CD4-positive, alpha-beta T cell treated with Interleukin-6 for 4 hours (primary cell): ENCODE data around the gene EPB41L2.
"Not testable (repeated sequence)": the region's sequence is repeated elsewhere in the genome, so short reads cannot be mapped to it uniquely, and the experiment has no call there.

Experiments
- DNase-seq: peaks from one replicate; pipeline ENCODE4 v3.0.0-alpha.2; 2020; ENCODE audit warnings: mixed read lengths

The EPB41L2 gene

DNA sequence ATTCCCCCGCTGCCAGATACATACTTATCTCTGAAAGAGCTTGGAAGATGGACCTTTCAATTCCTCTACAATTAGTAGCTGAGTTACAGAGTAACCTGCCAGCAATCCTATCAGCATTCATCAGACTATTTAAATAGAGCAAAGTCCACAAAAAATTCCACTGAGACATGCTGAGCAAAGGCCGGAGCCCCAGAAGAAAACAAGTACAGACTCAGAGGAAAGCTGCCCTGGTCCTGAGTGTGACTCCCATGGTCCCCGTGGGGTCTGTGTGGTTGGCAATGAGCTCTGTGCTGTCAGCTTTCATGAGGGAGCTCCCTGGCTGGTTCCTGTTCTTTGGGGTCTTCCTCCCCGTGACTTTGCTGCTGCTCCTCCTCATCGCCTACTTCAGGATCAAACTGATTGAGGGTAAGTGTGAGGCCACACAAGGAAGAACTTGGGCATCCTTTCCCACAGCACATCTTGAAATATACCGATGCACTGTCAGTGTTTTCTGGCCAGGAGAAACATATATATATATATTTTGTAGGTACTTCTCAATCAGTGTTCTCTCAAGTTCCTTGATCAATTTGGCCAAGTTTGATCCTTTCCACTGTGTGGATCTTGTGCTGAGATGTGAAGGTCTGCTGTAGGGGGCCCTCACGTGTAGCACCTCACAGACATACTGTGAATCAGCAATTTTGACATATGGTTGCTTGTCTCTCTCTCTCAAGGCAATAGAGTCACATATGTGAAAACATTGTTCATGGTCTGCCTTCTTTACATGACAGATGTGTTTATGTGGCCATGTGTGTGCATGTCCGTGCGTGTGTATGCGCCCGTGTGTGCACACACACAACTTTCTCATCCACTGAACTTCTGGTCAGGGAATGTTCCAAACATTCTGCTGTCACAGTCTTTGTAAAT, 235.5 kb downstream of the EPB41L2 start, which contains the start of gene SMLR1:
TSS of gene SMLR1 (plus strand) at position 160 of the 903 bp plus-strand sequence. CDS start at position 168, 8 bp downstream.
- no peak for DNase-seq

DNA sequence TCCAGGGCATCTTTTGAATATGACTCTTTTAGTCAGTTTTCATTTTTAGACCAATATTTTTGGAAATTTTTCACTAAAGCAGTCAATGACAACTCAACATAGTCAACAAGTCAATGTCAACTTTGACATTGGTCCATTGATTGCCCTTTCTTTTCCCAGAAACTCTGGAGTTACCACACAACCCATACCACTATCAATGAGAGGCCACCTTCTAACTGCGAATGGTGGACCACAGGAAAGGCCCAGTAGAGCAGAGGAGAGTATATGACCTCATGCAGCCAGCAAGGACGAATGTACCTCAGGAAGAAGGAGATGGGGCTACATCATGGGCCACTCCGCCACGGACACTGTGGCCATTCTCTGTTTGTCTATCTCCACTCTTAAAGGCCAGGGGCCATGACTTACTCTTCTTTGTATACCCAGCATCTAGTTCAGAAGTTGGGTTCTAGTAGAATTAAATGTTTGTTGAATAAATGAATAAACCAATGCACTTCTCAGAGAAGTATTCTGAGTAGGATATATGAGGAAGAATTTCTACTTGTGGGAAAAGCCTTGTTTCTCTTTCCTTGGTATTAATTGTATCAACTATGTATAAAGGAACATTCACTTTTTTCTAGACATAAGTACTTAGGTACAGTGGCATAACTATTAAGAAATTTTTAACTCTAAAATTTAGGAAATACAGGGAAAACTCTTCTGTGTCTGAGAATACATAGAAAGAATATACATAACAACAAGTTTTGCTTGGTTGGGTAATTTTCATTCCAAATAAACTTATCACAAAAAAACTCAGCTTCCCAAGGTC, 236.4 kb downstream of the EPB41L2 start:
- DNase-seq, result no peak

DNA sequence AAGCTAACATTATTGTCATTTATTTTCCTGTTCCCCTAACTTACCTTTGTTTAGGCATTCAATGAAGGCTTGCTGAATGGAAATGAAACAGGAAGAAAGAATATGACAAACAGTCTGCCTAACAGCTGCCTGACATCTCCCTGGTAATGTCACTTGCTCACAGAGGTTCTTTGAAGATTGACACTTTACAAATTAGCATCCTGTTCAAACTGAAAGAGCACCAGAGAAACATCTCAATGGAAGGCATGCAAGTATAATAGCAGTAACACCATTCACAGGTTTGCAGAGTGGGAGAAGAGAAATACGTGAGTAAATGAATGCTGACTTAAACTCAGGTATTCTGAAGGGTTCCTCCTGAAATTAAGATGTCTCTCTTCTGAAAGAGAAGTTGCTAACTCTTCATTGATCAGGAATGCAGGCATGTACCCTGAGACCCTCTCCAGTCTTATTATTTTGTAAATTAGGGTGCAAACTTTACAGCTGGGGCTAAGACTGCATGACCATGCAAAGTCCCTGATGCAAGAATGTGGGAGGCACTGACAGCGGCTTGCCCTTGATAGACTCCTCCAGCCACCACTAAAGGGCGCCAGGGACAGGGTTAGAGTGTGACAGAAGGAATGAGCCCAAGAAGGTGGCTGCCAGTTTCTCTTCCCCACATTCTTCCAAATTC, 237.1 kb downstream of the EPB41L2 start:
- no peak for DNase-seq

DNA sequence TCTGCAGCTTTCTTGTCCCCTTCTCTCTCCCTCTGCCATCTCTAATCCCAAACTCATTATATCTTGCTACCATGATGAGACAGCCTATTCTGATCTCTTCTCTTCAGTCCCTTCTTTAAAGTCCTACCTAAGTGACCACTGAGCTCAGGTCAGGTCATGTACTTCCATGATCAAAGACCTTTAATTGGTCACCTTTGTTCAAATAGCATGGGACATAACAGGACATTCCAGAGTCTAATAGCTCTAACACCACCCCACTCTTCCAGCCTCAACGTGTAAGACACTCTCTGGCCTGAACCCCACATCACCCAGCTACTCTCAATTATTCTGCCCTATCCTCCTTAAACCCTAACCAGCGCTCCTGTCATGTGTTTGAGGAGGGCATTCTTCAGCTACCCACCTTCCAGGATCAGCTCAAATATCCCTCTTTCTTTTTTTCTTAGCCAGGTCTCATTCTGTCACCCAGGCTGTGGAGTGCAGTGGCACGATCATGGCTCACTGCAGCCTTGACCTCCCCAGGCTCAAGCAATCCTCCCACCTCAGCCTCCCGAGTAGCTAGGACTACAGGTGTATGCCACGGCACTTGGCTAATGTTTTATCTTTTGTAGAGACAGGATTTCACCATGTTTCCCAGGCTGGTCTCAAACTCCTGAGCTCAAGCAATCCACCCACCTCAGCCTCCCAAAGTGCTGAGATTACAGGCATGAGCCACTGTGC, 237.9 kb downstream of the EPB41L2 start:
- no peak for DNase-seq

DNA sequence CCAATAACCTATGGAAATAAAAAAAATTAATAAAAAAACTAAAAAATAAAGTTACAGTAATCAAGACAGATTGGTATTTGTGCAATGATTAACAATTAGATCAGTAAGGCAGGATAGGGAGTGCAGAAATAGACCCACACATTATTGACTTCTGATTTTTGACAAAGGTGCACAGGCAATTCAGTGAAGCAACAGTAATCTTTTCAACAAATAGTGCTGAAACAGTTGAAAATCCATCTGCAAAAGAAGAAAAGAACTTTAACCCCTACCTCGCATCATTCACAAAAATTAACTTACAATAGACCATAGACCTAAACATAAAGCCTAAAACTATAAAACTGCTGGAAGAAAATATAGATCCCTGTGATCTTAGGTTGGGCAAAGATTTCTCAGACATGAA, 240.3 kb downstream of the EPB41L2 start:
- no peak for DNase-seq

DNA sequence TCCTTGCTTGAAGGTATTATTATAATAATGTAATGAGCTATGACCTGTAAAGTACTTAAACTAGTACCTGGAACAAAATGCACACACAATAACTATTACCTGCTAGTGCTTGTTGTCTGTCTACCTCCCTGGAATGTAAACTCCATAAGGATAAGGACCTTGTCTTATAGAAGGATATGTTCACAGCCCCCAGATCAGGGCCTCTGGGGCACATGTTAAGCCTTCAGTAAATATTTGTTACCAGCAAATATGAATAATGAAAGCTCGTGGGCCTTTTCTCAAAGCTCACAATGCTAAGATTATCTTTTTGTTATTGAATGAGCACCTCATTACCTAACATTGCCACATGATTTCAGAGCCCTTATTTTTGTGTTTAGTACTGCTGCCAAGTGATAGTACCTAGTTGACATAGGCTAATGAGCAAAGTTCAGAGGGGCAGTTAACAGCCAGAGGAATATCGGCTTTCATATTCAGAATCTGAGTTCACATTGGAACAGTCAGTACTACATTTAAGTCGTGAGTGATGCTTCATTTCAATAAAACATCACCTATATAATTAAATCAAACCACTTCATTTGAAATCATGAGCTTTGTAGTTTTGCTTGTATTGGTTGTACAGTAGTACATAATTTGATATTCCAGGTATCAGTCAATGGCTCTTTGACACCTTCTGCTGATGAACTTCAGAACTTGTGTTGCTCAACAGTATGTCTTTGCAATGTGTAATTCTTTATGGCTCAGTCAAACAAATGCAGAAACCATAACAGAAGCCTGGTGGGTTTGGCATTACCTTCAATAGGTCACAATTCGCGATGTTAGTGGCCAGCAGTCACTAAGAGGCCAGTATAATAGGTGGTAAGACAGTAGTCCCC, 247.6 kb downstream of the EPB41L2 start:
- DNase-seq, result no peak

DNA sequence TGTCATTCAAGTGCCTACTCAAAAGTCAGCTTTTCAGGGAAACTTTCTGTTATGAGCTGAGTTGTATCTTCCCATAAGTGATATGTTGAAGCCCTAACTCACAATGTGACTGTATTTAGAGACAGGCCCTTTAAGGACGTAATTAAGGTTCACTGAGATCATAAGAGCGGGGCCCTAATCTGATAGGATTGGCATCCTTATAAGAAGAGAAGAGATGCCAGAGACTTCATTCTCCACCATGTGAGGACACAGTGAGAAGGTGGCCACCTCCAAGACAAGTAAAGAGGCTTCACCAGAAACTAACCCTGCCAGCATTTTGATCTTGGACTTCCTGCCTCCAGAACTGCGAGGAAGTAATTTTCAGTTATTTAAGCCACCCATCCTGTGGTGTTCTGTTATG, 248.5 kb downstream of the EPB41L2 start:
- no peak for DNase-seq

DNA sequence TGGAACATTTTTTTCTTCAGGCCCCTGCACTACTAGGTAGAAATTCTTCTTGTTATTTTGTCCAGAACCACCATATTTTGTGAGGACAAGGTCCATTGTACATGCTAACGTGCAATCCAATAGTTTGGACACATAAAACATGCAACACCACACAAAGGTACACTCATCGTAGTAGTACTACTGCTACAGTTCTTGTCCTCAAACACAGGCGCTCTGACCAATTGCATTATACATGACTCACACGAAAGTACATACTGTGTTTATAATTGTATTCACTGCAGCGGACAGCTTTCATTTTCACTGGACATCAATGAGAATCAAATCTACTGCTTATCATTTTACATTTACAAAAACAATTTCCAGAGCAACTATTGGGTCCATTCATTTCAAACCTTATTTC, 251.1 kb downstream of the EPB41L2 start:
- no peak for DNase-seq

DNA sequence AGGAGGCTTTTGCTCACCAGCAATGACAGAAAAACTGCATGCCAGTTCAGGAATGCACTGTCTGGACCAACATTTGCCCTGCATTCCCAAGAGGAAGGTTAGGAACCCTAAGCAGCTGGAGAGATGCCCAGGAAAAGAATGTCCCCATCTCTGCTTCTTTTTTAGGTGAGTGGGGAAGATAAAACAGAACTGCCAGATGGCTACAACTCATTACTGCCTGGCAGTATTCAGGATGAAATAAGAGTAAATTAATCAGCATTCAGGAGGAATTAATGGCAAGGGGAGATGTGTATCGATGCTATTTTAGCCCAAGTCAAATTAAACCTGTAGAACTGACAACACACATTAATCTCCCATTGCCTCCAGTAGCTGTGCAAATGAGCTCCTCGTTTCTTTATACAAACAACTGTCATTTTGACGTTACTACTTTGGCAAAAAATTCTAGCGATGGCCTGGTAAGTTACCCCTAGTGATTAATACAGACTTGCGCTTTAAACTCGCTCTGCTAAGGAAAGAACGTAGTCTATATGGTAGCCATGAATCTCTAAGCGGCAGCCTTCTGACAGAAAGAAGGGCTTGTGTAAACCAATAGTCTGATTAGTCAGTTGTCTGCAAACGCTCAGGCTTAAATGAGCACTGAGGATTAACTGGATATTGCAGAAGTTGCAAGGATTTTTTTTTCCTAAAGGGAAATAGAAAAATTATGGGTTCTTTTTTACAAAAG, 252.6 kb downstream of the EPB41L2 start:
- no peak for DNase-seq

DNA sequence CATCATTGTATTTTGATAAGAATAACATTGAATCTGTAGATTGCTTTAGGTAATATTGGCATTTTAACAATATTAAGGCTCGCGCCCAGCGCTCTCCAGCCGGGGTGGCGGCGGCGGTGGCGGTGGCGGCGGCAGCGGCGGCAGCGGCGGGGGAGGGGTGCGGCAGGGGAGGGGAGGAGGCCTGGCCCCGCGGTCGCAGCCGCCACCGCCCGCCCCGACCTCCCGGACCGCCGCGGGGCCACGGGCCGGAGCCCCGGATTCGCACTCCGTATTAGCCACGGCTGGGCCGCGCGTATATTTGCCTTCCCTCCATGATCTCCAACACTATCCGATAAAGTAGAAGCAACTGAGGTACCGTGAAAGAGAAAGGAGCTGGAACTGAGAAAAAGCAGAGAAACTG, 261.7 kb downstream of the EPB41L2 start:
- DNase-seq, result not testable (repeated sequence)

DNA sequence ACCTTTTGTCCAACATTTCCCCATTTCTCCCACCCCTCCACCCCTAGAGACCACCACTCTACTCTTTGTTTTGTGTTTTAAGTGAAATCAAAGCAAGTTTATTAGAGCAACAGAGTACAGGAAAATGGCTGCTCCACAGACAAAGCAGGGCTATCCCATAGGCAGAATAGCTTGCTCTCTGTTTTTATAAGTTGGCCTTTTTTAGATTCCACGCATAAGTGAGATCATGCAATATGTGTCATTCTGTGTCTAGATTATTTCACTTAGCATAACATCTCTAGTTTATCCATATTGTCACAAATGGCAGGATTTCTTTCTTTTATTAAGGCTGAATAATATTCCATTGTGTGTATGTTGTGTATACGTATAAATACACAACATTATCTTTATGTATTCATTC, 266.0 kb downstream of the EPB41L2 start:
- no peak for DNase-seq

DNA sequence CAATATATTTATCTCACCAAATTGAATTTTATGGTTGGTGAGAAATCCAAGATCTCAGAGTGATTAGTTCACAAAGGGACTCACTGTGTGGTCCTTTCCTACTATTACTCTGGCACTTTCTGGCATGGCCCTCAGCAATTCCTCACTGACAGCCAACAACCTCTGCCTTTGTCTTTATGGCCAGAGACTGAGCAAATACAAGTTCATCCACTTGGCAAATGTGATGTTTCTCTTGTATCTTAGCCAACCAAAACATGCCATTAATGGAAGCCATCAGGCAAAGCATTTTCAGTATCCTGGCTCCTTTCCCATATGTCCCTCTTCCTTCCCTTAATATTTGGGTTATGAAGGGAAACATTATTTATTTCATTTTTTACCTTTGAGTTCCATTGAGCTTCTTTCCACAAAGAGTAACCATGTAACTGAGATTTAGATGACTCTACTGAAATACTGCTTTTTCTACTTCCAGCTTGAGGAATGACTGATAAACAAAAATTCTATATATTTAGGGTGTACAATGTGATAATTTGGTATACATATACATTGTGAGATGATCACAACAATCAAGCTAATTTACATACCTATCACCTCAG, 266.6 kb downstream of the EPB41L2 start:
- no peak for DNase-seq

DNA sequence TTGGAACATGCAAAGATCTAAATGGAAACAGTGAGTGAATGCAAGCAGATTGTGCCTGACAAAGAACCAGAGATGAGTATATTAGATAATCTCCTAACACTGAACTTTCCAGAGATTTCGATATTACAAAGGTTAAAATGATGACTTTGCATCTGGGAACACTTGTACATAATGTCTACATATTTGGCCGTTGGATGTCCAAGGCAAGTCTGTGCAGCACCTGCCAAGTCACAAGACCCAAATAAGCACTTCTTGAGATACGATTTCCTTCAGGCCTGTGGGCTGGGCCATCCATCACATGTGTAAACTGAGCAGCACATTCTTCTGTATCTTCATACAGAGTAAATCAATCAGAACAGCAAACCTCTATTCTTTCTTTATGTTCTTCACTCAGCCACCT, 268.3 kb downstream of the EPB41L2 start:
- no peak for DNase-seq

DNA sequence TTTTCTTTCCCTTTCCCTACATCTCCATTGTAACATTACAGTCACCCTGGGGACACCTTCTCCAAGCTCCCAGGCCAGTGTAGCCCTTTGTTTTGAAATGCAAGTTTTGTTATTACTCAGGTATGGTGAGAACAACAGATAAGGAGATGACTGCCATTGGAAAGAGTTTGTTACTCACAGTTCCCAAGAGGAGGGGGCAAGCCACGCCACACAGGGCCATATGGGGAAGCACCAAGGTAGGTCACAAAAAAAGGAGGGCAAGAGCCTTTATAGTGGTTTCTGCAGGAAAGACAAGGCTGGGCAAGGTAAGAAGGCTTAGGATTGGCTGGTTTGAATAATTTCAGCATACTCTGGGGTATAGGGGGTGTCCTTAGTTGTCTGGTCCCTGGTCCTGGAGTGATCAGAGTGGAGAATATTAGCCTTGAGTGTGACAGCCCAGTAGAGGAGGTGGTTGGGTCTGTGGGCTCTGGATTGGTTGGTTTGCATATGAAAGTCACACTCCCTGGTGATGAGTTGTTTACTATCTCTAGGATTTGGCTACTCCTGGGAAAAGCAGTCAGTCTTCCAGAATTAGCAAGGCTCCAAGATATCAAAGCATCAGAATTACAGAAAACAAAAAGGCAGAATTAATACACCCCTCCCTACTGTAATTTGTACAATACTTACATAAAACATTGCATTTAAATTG, 268.9 kb downstream of the EPB41L2 start:
- no peak for DNase-seq
